Measurements from ENCODE around the gene MEX3D.

DNA sequence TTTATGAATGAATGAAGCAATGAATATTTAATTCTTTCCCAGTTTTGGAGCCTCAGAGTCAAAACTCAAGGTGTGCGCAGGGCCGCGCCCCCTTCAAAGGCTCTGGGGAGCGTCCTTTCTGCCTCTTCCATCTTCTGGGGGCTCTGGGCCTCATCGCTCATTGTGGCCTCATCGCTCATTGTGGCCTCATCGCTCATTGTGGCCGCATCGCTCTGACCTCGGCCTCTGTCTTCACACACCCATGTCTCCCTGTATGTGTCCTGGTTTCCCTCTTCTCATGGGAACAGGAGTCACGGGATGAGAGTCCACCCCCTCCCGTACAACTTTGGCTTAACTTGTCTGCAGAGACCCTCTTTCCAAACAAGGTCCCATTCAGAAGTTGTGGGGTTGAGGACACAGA is 3.2 kb upstream of the MEX3D start:
- TF ChIP-seq, protein P1, sequence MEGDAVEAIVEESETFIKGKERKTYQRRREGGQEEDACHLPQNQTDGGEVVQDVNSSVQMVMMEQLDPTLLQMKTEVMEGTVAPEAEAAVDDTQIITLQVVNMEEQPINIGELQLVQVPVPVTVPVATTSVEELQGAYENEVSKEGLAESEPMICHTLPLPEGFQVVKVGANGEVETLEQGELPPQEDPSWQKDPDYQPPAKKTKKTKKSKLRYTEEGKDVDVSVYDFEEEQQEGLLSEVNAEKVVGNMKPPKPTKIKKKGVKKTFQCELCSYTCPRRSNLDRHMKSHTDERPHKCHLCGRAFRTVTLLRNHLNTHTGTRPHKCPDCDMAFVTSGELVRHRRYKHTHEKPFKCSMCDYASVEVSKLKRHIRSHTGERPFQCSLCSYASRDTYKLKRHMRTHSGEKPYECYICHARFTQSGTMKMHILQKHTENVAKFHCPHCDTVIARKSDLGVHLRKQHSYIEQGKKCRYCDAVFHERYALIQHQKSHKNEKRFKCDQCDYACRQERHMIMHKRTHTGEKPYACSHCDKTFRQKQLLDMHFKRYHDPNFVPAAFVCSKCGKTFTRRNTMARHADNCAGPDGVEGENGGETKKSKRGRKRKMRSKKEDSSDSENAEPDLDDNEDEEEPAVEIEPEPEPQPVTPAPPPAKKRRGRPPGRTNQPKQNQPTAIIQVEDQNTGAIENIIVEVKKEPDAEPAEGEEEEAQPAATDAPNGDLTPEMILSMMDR (conservative IDR thresholded peaks at IDR 0.05): no peak
- TF ChIP-seq EZH2 (IDR thresholded peaks at IDR 0.05; ENCODE audit: low read depth): no peak

Measured in PC-9 (cell line).